GM19463 (cell line): ENCODE data around the gene ADAP1.

Source experiments
- ATAC-seq: cut with Tn5 transposase; IDR thresholded peaks from one replicate; pipeline ENCODE4 v1.9.1; 2021; ENCODE audit warnings: mild to moderate bottlenecking, moderate library complexity; ENCODE audit not compliant: unreplicated experiment

Gene ADAP1

DNA sequence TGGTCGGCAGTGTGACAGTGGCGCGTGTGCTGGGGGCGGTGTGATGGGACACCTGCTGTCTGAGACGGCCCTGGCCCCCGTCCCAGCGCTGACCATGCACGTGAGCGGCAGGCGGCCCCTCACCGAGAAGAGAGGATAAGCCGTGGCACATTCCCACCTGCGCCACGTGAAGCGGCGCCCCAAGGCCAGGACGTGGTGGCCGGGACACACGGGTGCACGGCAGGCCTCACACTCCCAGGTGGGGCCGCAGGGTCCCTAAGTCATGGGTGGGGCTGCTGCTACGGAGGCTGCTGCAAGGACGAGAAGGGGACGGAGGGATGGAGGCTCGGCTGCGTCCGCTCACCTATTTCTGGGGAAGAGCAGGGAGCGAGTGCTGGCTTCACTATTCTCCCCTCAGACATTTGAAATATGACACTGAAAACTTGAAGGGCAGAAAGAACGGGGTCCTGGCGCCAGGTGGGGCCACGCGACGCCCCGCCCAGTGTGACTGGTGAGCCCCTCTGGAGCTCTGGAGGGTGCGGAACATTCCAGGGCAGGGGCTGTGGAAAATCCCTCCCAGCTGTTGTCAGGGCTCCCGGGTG, 36.0 kb upstream of the ADAP1 start:
- ATAC-seq: no peak

DNA sequence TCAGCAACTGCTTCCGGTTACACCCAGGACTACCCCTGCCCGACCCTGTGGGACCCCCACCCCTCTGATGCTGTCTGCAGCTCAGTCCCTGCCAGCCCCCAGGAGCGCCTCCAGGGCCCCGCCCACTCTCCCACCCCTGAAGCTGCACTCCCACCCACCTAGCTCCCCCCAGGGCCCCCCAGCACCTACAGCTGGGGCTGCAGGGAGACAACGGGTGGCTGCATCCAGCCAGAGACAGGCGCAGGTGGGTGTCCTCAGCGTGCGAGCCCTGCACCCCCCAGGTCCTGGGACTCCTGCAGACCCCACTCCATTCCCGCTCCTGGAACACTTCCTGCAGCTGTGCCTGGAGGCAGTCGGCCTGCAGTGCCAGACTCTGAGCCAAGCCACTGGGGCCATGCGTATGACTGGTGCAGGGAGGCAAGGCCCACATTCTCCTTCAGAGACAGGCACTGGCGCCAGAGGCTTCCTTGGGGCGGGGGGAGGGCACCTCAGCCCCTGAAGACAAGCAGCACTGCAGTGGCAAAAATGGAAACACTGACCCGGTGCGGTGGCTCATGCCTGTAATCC, 34.6 kb upstream of the ADAP1 start:
- ATAC-seq: no peak

DNA sequence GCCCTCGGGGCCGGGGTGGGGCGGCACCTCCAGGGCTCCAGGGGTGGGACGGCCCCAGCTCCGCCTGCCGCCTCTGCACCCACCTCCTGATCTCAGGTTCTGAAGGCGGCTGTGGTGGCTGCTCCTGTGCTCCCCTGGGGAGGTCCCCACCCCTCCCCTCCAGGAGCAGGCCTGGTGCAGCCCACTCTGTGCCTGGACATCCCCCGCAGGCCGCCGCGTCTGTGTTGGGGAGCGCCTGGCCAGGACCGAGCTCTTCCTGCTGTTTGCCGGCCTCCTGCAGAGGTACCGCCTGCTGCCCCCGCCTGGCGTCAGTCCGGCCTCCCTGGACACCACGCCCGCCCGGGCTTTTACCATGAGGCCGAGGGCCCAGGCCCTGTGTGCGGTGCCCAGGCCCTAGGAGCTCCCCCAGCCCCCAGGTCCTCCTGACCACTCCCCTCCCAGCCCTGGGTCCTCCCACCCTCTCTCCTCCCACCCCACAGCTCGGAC, 34.0 kb upstream of the ADAP1 start:
- no peak for ATAC-seq

DNA sequence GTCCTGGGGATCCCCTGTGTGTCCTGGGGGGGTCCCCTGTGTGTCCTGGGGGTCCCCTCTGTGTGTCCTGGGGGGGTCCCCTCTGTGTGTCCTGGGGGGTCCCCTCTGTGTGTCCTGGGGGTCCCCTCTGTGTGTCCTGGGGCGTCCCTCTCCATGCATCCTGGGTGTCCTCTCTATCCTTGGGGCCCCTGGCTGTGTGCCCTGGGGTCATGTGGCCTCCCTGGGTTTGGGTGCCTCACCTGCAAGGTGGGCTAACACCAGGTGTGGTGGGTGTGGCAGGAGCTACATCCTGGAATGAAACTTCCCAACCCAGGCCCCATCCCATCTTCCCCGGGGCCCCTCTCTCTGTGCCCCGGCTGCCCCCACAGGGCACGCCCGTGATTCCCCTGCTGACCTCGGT, 33.4 kb upstream of the ADAP1 start:
- ATAC-seq: no peak

DNA sequence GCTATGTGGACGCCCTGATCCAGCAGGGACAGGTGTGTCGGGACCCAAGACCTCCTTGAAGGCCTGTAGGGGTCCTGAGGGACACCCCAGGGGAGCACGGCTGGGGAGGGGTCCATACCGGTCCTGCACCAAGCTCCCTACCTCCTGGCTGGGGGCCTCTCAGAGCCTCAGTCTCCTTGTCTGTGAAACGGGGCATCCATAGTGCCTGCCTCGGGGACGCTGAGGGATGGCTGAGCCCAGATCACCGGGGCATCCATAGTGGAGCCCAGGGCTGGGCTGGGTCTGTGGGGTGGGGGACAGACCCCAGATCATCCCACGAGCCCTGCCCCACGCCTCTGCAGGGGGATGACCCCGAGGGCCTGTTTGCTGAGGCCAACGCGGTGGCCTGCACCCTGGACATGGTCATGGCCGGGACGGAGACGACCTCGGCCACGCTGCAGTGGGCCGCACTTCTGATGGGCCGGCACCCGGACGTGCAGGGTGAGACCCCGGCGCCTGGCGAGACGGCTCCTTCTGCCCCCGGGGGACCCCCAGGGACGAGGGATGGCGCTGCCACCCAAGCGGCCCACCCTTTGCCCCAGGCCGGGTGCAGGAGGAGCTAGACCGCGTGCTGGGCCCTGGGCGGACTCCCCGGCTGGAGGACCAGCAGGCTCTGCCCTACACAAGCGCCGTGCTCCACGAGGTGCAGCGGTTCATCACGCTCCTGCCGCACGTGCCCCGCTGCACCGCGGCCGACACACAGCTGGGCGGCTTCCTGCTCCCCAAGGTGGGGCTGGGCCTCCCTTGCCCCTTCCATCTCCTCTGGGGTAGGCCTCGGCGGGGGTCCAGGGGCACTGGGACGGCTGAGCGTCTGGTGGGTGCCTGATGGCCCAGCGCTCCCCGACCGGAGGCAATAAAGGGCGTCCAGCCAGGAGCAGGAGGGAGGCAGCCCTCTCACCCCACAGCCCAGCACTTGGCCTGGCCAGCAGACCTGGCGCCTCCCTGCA, 32.6 kb upstream of the ADAP1 start:
- no peak for ATAC-seq

DNA sequence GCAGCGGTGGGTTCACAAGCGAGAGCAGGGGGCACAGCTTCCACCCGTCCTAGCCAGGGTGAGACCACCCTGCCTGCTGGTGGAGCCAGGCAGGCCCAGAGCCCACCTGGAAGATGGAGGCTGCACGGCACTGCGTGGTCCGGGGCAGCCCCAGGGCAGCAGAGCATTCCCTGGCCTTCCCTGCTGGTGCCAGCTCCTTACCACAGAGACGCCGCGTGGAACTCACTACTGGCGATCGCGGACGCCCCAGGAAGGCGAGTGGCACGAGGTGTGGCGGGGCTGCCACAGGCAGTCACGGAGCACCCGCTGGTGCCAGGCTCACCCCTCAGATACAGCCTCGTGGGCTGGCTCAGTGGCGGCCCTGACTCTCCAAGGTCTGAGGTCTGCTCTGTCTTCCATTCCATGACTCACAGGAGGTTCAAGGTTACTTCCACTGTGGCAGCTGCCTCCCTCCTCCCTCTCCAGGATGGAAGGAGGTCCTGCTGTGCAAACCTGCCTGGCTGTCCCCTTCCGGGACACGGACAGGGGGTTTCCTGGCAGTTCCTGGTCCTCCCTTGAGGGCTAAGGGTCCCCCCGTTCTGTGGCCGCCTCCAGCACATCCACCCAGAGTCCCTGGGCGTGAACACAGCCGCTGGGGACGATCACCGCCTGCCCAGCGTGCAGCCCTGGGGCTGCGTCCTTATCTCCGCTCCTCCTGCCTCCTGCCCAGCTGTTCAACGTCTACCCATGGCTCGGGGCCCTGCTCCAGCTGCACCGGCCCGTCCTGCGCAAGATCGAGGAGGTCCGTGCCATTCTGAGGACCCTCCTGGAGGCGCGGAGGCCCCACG, 31.6 kb upstream of the ADAP1 start:
- no peak for ATAC-seq

DNA sequence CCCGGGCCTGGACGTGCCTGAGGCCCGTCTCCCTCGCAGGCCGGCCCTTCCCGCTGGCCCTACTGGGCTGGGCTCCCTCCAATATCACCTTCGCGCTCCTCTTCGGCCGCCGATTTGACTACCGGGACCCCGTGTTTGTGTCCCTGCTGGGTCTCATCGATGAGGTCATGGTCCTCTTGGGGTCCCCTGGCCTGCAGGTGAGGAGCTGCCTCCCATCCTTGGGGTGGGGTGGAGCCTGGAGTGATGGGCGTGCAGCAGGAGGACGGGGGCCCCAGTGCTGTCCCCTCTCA, 30.6 kb upstream of the ADAP1 start:
- no peak for ATAC-seq

DNA sequence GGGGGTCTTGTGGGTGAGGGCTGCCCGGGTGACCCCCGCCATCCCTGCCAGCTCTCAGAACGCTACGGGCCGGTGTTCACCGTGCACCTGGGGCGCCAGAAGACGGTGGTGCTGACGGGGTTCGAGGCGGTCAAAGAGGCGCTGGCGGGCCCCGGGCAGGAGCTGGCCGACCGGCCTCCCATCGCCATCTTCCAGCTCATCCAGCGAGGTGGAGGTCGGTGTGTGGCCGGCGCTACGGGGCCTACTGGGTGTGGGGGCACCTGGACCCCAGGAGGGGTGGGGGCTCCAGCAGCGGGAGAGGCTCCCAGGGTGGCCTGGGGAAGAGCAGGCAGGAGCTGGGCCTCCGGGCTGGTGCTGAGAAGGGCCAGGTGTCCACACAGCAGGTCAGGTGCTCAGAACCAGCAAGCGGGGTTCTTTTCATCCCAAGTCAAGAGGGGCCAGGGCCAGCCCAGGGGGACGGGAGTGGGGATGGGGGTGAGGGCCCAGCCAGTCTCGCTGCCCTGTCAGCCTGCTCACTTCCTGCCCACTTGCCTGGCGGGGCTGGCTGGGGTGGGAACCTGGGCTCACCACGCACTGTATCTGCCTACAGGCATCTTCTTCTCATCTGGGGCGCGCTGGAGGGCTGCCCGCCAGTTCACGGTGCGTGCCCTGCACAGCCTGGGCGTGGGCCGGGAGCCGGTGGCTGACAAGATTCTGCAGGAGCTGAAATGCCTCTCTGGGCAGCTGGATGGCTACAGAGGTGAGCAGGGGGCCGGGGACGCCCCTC, 30.1 kb upstream of the ADAP1 start:
- ATAC-seq: no peak

DNA sequence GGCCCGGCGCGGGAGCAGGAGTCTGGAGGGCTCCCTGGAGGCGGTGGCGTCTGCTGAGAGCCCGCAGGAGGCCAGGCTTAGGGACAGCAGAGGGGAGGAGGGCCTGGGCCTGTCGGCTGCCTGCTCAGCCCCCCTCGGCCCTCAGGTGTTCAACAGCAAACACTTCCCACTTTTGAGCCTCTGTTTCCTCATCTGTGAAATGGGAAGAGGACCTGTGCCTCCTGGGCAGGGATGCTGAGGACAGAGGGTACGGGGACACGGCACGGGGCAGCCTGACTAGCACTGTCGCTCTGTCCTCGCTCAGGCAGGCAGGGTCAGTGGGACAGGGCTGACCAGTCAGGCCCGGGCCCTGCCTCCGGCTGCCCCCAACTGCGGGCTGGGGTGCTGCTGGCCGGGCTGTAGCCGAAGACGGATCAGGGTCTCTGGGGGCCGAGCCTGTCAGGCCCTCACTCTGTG, 29.2 kb upstream of the ADAP1 start:
- ATAC-seq: no peak

DNA sequence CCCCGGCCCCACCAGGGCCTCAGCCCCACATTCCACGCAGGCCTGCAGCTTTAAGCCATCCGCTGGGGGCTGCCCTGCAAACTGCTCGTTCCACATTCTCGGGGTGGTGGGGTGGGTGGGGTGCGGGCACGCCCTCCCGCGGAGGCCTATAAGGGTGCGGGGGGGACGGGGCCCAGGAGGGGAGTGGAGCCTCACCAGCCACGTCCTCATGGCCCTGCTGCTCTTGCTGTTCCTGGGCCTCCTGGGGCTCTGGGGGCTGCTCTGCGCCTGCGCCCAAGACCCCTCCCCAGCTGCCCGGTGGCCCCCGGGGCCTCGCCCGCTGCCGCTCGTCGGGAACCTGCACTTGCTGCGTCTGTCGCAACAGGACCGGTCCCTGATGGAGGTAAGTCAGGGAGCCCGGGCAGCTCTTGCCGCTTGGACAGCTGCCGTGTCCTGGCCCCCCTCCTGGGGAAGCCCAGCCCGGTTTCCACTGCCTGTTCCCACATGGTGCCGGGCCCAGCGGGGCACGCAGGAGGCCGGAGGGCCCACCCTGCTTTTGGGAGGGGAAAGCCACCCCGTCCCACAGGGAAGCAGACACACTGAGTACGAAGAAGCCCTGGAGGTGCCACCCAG, 28.6 kb upstream of the ADAP1 start, which contains the start of gene CYP2W1:
Gene CYP2W1 (plus strand): TSS at position 178 of the 612 bp plus-strand sequence. CDS start 31 bp downstream, at position 209.
- no peak for ATAC-seq

DNA sequence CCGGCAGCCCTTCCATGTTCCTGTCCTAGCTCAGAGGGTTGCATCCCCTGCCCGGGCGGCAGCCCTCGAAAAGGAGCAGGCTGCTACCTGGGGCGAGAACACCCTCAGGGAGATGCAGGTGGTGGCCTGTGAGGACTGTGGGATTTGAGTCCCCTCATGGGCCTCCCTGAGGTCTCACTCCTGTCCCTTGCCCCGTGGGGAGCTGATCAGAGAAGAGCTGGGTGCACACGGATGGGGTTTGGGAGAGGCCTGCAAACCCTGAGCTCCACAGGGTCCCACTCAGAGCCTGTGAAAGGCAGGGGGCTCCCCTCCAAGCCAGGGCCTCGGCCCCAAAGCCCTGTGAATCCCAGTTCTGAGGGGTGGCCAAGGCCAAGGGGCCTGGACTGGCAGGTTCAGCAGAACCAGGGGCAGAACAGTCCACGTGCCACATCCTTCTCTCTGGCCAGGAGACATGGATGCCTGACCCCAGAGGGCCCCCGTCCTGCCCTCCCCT, 28.1 kb upstream of the ADAP1 start:
- no peak for ATAC-seq

DNA sequence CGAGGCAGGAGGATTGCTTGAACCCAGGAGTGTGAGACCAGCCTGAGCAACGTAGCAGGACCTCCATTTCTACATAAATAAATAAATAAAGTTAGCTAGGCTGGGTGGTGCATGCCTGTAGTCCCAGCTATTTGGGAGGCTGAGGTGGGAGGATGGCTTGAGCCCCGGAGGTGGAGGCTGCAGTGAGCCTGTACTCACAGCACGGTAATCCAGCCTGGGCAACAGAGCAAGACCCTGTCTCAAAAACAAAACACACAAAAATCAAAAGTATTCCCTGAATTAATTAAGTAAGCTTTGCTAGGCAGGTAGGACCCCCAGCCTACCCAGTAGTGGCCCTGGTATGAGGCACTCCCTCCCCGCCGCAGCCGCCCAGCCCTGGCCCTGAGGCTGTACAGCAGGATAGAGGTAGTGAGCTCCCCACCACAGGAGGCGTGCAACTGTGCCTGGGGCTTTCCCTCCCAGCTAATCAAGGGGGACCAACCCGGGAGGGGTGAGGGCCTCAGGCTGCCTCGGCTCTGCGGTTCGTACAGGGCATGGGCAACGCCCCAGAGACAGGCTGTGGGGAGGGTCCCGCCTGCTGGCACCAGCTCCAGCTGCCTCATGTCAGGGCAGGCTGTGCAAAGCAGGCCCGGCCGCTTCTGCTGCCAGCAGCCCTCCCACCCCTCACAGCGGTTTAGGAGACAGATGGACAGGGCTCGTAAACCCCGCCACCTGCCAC, 27.5 kb upstream of the ADAP1 start:
- ATAC-seq: no peak

DNA sequence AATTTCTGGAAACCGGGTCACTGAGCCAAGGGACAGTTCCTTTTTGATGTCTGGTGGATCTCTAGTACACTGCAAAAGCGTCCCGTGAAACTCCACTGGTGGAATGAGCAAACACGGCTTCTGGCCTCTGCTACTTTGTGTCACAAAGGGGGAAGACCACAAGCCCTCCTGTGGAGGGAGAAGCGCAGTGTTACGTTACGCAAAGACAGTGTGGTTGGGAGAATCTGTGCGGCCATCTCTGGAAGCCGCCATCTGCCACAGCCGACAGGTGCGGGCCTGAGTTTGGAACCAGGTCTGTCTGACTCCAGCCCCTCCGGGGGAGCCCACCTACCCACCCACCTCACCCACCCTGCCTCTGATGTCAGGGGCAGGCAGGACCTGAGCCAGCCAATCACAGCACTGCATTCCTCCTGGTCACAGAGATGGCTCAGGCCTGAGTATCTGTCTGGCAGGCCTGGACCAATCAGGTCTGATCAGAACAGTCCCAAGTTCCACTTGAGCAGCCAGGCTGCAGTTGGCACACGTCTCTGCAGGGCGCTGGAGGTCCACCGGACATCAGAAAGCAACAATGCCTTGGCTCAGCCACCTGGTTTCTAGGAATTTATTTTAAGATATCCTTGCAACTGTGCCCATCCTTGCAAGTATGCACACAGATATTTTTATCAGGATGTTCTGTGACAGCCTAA, 25.5 kb upstream of the ADAP1 start:
- no peak for ATAC-seq

DNA sequence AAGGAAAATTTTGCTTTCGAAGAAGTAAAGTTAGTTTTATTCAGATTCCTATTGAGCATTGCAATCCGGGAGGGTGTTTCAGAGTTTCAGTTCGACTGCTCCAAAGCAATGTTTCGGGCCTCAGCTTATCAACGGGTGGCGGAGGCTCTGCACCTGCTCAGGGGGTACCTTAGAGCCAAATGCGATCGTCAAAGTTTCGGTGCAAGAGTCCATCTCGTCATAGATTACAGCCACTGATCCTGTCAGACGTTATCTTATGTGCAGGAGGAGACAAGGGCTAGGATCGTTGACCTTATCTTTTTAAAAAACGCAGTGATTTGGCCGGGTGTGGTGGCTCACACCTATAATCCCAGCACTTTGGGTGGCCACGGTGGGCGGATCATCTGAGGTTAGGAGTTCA, 24.7 kb upstream of the ADAP1 start:
- ATAC-seq: no peak

DNA sequence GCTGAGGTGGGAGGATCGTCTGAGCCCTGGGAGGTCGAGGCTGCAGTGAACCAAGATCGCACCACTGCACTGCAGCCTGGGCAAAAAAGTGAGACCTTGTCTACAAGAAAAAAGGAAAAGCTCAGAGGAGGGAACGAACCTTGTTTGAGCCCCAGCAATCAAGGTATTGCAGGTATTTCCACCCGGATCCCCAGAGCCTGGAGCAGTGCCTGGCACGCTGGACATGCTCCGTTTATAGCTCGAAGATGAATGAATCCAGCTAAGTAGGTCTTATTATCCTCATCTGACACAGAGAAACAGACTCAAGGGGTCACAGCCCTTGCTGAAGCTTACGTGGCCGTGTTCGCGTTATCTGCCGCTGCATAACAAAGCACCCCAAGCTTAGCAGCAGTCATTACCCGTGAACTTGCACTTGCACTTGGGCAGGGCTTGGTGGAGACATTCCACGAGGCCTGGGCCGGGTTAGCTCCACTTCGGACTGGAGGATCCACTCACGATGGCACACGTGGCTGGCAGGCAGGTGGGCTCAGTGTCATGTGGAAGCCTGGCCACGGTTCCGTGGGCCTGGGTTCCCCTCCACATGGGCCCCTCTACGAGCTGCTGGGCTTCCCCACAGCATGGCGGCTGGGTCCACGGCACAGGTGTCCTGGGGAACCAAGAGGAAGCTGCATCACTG, 24.1 kb upstream of the ADAP1 start:
- no peak for ATAC-seq

DNA sequence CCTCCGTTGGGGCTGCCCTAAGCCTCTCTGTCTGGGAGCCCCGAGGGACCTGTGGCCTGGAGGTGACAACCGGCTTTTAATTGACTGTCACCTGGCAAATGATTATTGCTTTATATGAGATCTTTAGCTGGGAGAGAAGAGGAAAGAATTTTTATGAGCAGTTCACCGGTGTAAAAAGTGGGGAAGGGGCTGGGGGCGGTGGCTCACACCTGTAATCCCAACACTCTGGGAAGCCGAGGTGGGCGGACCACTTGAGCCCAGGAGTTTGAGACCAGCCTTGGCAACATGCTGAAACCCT, 23.5 kb upstream of the ADAP1 start:
- ATAC-seq: no peak

DNA sequence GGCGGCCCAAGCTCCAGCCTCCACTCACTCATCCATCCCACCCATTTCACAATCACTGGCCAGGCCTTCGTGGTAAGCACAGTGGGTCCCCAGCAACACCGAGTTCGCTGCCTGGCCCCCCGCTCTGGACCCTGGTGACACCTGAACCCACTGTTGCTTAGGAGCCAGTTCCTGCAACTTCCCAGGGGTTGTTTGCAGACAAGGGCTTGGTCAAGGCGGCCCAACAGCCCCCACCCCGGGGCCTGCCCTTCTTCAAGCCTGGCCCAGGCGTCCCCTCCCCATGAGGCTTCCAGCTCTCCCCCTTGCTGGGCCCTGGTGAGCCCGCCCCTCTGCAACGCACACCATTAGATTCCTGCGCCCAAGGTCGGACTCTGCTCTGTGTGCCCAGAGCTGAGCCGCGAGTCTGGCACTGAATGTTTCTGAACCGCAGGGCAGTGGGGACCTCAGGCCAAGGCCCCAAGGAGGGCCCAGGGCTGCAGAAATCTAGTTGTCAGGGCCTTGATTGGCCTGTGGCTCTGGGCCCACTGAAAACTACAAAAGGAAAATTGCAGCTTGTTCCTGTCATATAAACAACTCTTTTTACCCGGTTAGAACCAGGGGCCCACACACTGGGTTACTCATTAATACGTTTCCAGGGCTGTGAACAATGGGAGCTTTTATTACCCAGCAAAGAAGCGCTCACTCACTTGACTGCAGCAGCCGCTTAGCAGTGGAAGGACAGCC, 23.0 kb upstream of the ADAP1 start:
- ATAC-seq: peak; percentile 64
